K562 (cell line): ENCODE measurements around the gene TINAGL1. TPM values are rescaled to one million over a fixed set of nuclear protein-coding genes. Genes with fewer than 3 reads are reported as not detected.

Source experiments
- ATAC-seq: fragments of 200-7000 bp; cut with Tn5 transposase; 3 replicates; pipeline ENCODE4 v1.9.1; 2020; ENCODE audit warnings: moderate library complexity
- BruUV-seq: library from RNA; stranded (reverse); fragments of 400-500 nt; replicated peaks from 2 replicates; lab custom pipeline; 2021; lab: Mats Ljungman, UMichigan
- CTCF ChIA-PET: fragments of 300-600 bp; formaldehyde crosslinking; extraction: SDS; loops from one replicate; lab custom pipeline; 2021; ENCODE audit warnings: low intra/inter-chr PET ratio; lab: Yijun Ruan, JAX
- POLR2A ChIA-PET: fragments of 300-600, 350-650 bp; sonication (Branson Sonifier 250); formaldehyde crosslinking; extraction: SDS; loops from one replicate; lab custom pipeline; 2021; ENCODE audit warnings: antibody characterized with exemption, inconsistent platforms; lab: Yijun Ruan, JAX
- DNase-seq, 4 experiments: peaks; one replicate each; pipeline versions ENCODE4 v3.0.0 to v3.0.0-alpha.2; 2011 to 2018; ENCODE audit warnings: low spot score in 3 of 4, mixed read lengths in 3 of 4; ENCODE audit errors: extremely low read depth in 1 of 4
- FAIRE-seq: peaks from 2 replicates; lab custom pipeline; 2011; peaks lifted over from hg19 to GRCh38; lab: Jason Lieb, UNC
- H2AFZ ChIP-seq: 2 replicates; pipeline ENCODE4 v1.6.0; 2011; ENCODE audit warnings: low read depth, low read length, control low read depth, inconsistent platforms
- H3K27ac ChIP-seq: fragments of 200-600 bp; 3 replicates; pipeline ENCODE4 v1.8.0; 2011; ENCODE audit warnings: low read depth, mild to moderate bottlenecking, control low read depth, inconsistent platforms, low read length, moderate library complexity, mixed read lengths; ENCODE audit errors: extremely low read depth
- H3K27me3 ChIP-seq, 2 experiments: fragments of 300-600 bp in 1 of 2; 2 replicates in 1 of 2; 3 replicates in 1 of 2; pipeline versions ENCODE4 v1.6.0 to v1.8.0; 2011; ENCODE audit warnings: inconsistent platforms in 2 of 2, low read length in 2 of 2, mild to moderate bottlenecking in 1 of 2, mixed read lengths in 1 of 2, moderate library complexity in 1 of 2; ENCODE audit not compliant: control insufficient read depth in 2 of 2, insufficient read depth in 2 of 2
- H3K36me3 ChIP-seq: fragments of 300-600 bp; 3 replicates; pipeline ENCODE4 v1.8.0; 2011; ENCODE audit warnings: mild to moderate bottlenecking, low read length, inconsistent platforms; ENCODE audit not compliant: control insufficient read depth, insufficient read depth
- H3K4me1 ChIP-seq, 2 experiments: fragments of 200-600 bp in 1 of 2; replicated peaks in 1 of 2; 2 replicates in 1 of 2; 3 replicates in 1 of 2; pipeline versions ENCODE4 v1.5.1 to v1.8.0; 2011; ENCODE audit warnings: inconsistent platforms in 2 of 2, low read length in 2 of 2, mild to moderate bottlenecking in 1 of 2, mixed read lengths in 1 of 2, moderate library complexity in 1 of 2; ENCODE audit not compliant: control insufficient read depth in 2 of 2, insufficient read depth in 2 of 2
- H3K4me2 ChIP-seq: 2 replicates; pipeline ENCODE4 v1.6.1; 2011; ENCODE audit warnings: low read length, control low read depth, inconsistent platforms, mixed read lengths; ENCODE audit not compliant: insufficient read depth
- H3K4me3 ChIP-seq: fragments of 200-600 bp; sonication (generic), shearing (Covaris generic); 2 replicates; pipeline ENCODE4 v1.5.1; 2016; ENCODE audit warnings: control low read depth, inconsistent platforms
- H3K79me2 ChIP-seq: fragments of 200-600 bp; 3 replicates; pipeline ENCODE4 v1.8.0; 2011; ENCODE audit warnings: low read length, inconsistent platforms; ENCODE audit not compliant: control insufficient read depth, insufficient read depth
- H3K9ac ChIP-seq, 2 experiments: 2 replicates each; pipeline versions ENCODE4 v1.6.0 to v1.6.1; 2011; ENCODE audit warnings: low read depth in 2 of 2, low read length in 2 of 2, control low read depth in 1 of 2, inconsistent platforms in 1 of 2, mild to moderate bottlenecking in 1 of 2, mixed read lengths in 1 of 2; ENCODE audit not compliant: insufficient read depth in 1 of 2
- H3K9me1 ChIP-seq: one replicate; pipeline ENCODE4 v1.6.0; 2011; ENCODE audit warnings: inconsistent platforms, mild to moderate bottlenecking, low read length, moderate library complexity; ENCODE audit not compliant: control insufficient read depth, insufficient read depth
- H3K9me3 ChIP-seq: replicated peaks from 2 replicates; pipeline ENCODE4 v1.5.1; 2011; ENCODE audit warnings: low read depth, low read length, inconsistent platforms; ENCODE audit not compliant: control insufficient read depth, insufficient read depth
- H4K20me1 ChIP-seq: replicated peaks from 2 replicates; pipeline ENCODE4 v1.6.1; 2011; ENCODE audit warnings: low read length, inconsistent platforms, mixed read lengths; ENCODE audit not compliant: control insufficient read depth, insufficient read depth
- HNRNPUL1 ChIP-seq: fragments of 200-400 bp; formaldehyde crosslinking; IDR thresholded peaks from 2 replicates; pipeline ENCODE4 v1.6.1; 2017; ENCODE audit warnings: low read length
- MYC ChIP-seq, 2 experiments: fragments of 250-450 bp in 1 of 2; sonication (Bioruptor Pico) in 1 of 2; IDR thresholded peaks; 2 replicates each; pipeline versions ENCODE4 v1.5.1 to v1.6.1; 2012 to 2021; ENCODE audit warnings: low read depth in 2 of 2, borderline replicate concordance in 1 of 2, improper control_type of control experiment in 1 of 2, low read length in 1 of 2, mild to moderate bottlenecking in 1 of 2, moderate library complexity in 1 of 2
- NCOA6 ChIP-seq: fragments of 450-650 bp; IDR thresholded peaks from 2 replicates; pipeline ENCODE4 v1.6.1; 2017; ENCODE audit warnings: mild to moderate bottlenecking
- RAD21 ChIP-seq, 2 experiments: fragments of 250-450 bp in 1 of 2; fragments of 450-650 bp in 1 of 2; sonication (Bioruptor Pico) in 1 of 2; formaldehyde crosslinking in 1 of 2; IDR thresholded peaks in 1 of 2; conservative IDR thresholded peaks in 1 of 2; 2 replicates each; pipeline versions ENCODE4 v1.4.0 to v1.8.0; 2020 to 2022; ENCODE audit warnings: mild to moderate bottlenecking in 2 of 2, moderate library complexity in 1 of 2
- SNRNP70 ChIP-seq: fragments of 200-400 bp; formaldehyde crosslinking; optimal IDR thresholded peaks from 2 replicates; pipeline ENCODE3; 2017; ENCODE audit warnings: low read depth, low read length
- ZBTB1 ChIP-seq: sonication (generic); formaldehyde crosslinking; IDR thresholded peaks from 2 replicates; pipeline ENCODE4 v1.8.1; 2023; ENCODE audit warnings: missing genetic modification reagents, low read depth, mild to moderate bottlenecking, borderline replicate concordance
- WGBS: fragments of 100-300 bp; shearing (Covaris generic); methylation state at CpG from one replicate; pipeline ENCODE4 v1.1.6; 2016; ENCODE audit warnings: low coverage, mixed read lengths; ENCODE audit not compliant: insufficient coverage; ENCODE audit errors: missing lambda C conversion rate; 5-methylcytosine and 5-hydroxymethylcytosine counted together
- in situ Hi-C: fragments of 300-500 bp; cut with MboI; formaldehyde crosslinking; loops from 4 replicates; pipeline ENCODE4 v1.15.0; 2018; ENCODE audit warnings: inconsistent platforms, mixed read lengths
- intact Hi-C: fragments of 100-400 bp; cut with micrococcal nuclease; formaldehyde crosslinking; loops from 2 replicates; pipeline ENCODE4 v1.14.2; 2022
- polyA plus RNA-seq, 8 experiments: library from polyadenylated mRNA; depleted of rRNA in 4 of 8; stranded (reverse) in 5 of 8; unstranded in 3 of 8; fragments of >200 nt; fragmentation: Nextera tagmentation in 2 of 8; fragmentation: Illumina TruSeq in 1 of 8; extraction: Ambion mirVana in 2 of 8; extraction: Trizol in 1 of 8; gene quantifications; 2 replicates each; pipeline versions ENCODE4 v1.2.1 to v1.2.3, GENCODE V29; 2011 to 2014; ENCODE audit warnings: inconsistent platforms in 1 of 8, missing spikeins in 1 of 8
- total RNA-seq, 7 experiments: library from RNA; depleted of rRNA in 6 of 7; stranded (reverse); fragments of >200 nt in 6 of 7; fragmentation: Illumina TruSeq in 2 of 7; extraction: Trizol in 2 of 7; gene quantifications; 2 replicates each; pipeline versions ENCODE4 v1.2.1 to v1.2.3, GENCODE V29; 2011 to 2021; ENCODE audit warnings: low replicate concordance in 1 of 7
- TF ChIP-seq, protein P1 (sequence below): fragments of 450-650 bp; IDR thresholded peaks from 2 replicates; pipeline ENCODE4 v1.6.1; 2017; ENCODE audit warnings: mild to moderate bottlenecking, moderate library complexity
- TF ChIP-seq, protein P2 (sequence below), 3 experiments: IDR thresholded peaks in 2 of 3; conservative IDR thresholded peaks in 1 of 3; 2 replicates each; pipeline ENCODE4 v1.5.1; 2011 to 2012; ENCODE audit warnings: low read length in 3 of 3, mild to moderate bottlenecking in 3 of 3, control low read depth in 2 of 3, improper control_type of control experiment in 1 of 3, inconsistent platforms in 1 of 3, low read depth in 1 of 3, mixed read lengths in 1 of 3, moderate library complexity in 1 of 3; ENCODE audit not compliant: insufficient read depth in 2 of 3

Gene TINAGL1
- total and polyA plus RNA-seq, 9 of the 15 experiments (the other 6 are each of a cell fraction or from before 2014, with no cell fraction given) = 0.04 to 1.2 (median 0.07) TPM; not detected in 4

DNA sequence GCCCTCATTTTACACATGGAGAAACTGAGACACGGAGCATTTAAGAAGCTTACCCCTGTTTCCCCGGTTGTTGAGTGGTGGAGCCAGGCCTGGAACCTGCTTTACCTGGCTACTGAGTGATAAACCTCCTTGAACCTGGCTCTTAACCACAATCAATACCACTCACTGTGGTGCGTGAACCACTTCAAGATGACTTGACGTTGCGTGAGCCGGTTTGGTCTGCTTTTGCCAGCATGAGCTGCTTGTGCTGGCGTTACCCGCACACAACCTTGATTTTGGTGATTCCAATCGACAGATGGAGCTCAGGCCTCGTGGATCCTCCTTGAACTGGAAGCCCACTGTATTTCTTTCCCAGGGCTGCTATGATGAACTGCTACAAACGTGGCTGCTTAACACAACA is 6.1 kb upstream of the TINAGL1 start:
- no peaks in the 10 kb centered on the region for H3K79me2 ChIP-seq
- TF ChIP-seq SNRNP70 (no peak), NCOA6 (no peak), RAD21 (CRISPR knock-in tag; conservative IDR thresholded peaks at IDR 0.05 in 1 of 2, IDR thresholded peaks at IDR 0.05 in 1 of 2) (peak in 1 of 2 experiments; percentile 39; a peak in 1 of 4 replicates), ZBTB1 (CRISPR knock-in tag) (0 out of 2 replicates have a peak, but pooled peaks have one; percentile 17), MYC (IDR thresholded peaks at IDR 0.05; ENCODE audit: low read depth, low read length) (no peak), MYC (CRISPR knock-in tag; IDR thresholded peaks at IDR 0.05; ENCODE audit: borderline replicate concordance, low read depth) (no peak), HNRNPUL1 (no peak)
- TF ChIP-seq, protein P1, sequence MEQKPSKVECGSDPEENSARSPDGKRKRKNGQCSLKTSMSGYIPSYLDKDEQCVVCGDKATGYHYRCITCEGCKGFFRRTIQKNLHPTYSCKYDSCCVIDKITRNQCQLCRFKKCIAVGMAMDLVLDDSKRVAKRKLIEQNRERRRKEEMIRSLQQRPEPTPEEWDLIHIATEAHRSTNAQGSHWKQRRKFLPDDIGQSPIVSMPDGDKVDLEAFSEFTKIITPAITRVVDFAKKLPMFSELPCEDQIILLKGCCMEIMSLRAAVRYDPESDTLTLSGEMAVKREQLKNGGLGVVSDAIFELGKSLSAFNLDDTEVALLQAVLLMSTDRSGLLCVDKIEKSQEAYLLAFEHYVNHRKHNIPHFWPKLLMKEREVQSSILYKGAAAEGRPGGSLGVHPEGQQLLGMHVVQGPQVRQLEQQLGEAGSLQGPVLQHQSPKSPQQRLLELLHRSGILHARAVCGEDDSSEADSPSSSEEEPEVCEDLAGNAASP = no peak
- TF ChIP-seq, protein P2, sequence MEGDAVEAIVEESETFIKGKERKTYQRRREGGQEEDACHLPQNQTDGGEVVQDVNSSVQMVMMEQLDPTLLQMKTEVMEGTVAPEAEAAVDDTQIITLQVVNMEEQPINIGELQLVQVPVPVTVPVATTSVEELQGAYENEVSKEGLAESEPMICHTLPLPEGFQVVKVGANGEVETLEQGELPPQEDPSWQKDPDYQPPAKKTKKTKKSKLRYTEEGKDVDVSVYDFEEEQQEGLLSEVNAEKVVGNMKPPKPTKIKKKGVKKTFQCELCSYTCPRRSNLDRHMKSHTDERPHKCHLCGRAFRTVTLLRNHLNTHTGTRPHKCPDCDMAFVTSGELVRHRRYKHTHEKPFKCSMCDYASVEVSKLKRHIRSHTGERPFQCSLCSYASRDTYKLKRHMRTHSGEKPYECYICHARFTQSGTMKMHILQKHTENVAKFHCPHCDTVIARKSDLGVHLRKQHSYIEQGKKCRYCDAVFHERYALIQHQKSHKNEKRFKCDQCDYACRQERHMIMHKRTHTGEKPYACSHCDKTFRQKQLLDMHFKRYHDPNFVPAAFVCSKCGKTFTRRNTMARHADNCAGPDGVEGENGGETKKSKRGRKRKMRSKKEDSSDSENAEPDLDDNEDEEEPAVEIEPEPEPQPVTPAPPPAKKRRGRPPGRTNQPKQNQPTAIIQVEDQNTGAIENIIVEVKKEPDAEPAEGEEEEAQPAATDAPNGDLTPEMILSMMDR (IDR thresholded peaks at IDR 0.05 in 2 of 3, conservative IDR thresholded peaks at IDR 0.05 in 1 of 3; ENCODE audit: insufficient read depth in 2 of 3, low read depth in 1 of 3, low read length in 3 of 3) = peak in 2 of 3 experiments; percentile 3 to 33; a peak in 2 of 6 replicates
- H3K9ac ChIP-seq = no peak overlapping the region; a peak in 1 of 4 replicates
- BruUV-seq = no TSS peak
- CTCF ChIA-PET = interaction anchor here (0.6 kb wide), 1 partner anchor 74 kb away, joined by 3 read pairs; the partner anchor contains the start of gene PEF1
- peak in 1 of 4 experiments; percentile 10 for DNase-seq
- H2AFZ ChIP-seq = no peak overlapping the region
- no peaks in the 10 kb centered on the region for H3K9me3 ChIP-seq
- no peak overlapping the region for H3K27ac ChIP-seq
- H3K36me3 ChIP-seq = no peaks in the 10 kb centered on the region
- POLR2A ChIA-PET = interaction anchor here (0.8 to 1.1 kb wide), 3 partner anchors 19 to 59 kb away, joined by 3 to 4 read pairs (median 3); no protein-coding TSS in a partner anchor
- peaks cover 3% of the 10 kb centered on the region for H3K9me1 ChIP-seq
- no peak for ATAC-seq
- no peak overlapping the region for H3K4me3 ChIP-seq
- peaks cover 36% of the 10 kb centered on the region for H4K20me1 ChIP-seq
- 11% methylated on average over 11 of the region's 11 CpGs for WGBS
- H3K27me3 ChIP-seq = peaks cover 23 to 70% of the 10 kb centered on the region in 2 experiments
- intact Hi-C loops (no loop called here), in situ Hi-C loops (loop anchor here (25.0 kb wide), 1 partner anchor 383 kb away; no protein-coding TSS in a partner anchor)
- peaks cover 14% of the 10 kb centered on the region in 2 experiments for H3K4me1 ChIP-seq
- H3K4me2 ChIP-seq = no peak overlapping the region
- FAIRE-seq = no peak
